ENCODE measurements around the gene ULK2.

- TF ChIP-seq CTCF (IDR thresholded peaks at IDR 0.05 in 2 of 3, conservative IDR thresholded peaks at IDR 0.05 in 1 of 3; ENCODE audit: borderline replicate concordance in 1 of 3, insufficient read depth in 1 of 3, low read depth in 2 of 3, low read length in 2 of 3) = no peak
- no peak for TF ChIP-seq CBX3 (IDR thresholded peaks at IDR 0.05; ENCODE audit: low read depth)
- TF ChIP-seq POLR2A (IDR thresholded peaks at IDR 0.05; ENCODE audit: borderline replicate concordance, extremely low read depth, insufficient read depth, insufficient read length) = no peak
- no peak for TF ChIP-seq RAD21 (IDR thresholded peaks at IDR 0.05; ENCODE audit: low read depth)
- no peak for TF ChIP-seq ZNF274 (IDR thresholded peaks at IDR 0.05; ENCODE audit: low read depth, low read length)
- no peak for TF ChIP-seq ZFX (IDR thresholded peaks at IDR 0.05)
- no peak for TF ChIP-seq EZH2phosphoT487 (IDR thresholded peaks at IDR 0.05; ENCODE audit: borderline replicate concordance)
- no peak for TF ChIP-seq REST (IDR thresholded peaks at IDR 0.05; ENCODE audit: low read depth)
- TF ChIP-seq YY1 (IDR thresholded peaks at IDR 0.05; ENCODE audit: extremely low read depth, insufficient replicate concordance, low read depth, low read length) = no peak
- no peak for TF ChIP-seq CEBPB (IDR thresholded peaks at IDR 0.05; ENCODE audit: low read depth)
- no peak for TF ChIP-seq ZBTB33 (IDR thresholded peaks at IDR 0.05; ENCODE audit: extremely low read depth, insufficient replicate concordance, low read length)
- TF ChIP-seq FOSL1 (IDR thresholded peaks at IDR 0.05; ENCODE audit: low read depth) = no peak
- no peak for TF ChIP-seq EZH2 (IDR thresholded peaks at IDR 0.05)
- TF ChIP-seq JUND (IDR thresholded peaks at IDR 0.05) = no peak
Observed at GRCh38 chr17:19768046-19768782, 99.5 kb downstream of the ULK2 start.
